Putamen (tissue), 1 donor: ENCODE results near the gene TMPRSS12.
"Not testable (repeated sequence)": the region's sequence is repeated elsewhere in the genome, so short reads cannot be mapped to it uniquely, and the experiment has no call there.

Source experiments
- DNase-seq: peaks from one replicate; pipeline ENCODE4 v3.0.0-alpha.2; 2016; ENCODE audit warnings: low spot score

TMPRSS12 gene

DNA sequence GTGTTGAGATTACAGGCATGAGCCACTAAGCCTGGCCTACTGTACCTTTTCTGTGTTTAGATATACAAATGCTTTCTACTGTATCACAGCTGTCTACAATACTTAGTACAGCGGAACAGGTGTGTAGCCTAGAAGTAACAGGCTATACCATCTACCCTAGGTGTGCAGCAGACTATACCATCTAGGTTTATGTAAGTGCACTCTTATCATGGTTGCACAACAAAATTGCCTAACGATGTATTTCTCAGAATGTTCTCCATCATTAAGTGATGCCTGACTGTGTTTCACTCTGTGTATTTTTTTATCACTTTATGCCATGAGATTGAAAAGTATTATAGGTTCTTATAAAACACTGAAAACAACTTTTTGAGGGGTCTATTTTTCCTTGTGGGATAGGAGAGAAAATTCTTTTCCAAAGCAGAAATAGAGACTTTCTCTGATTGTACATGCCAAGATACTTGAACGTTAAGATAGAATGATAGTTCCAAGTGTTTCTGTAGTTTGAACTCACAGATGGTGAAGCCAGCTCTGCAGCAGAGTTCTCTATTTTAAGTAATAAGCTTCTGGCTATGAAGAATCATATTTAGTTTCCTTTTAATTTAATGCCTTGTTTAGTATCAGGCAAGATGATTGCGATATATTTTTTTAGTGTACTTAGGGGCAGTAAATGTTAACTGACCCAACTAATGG, 17.0 kb downstream of the TMPRSS12 start:
- no peak for DNase-seq

- no peak for DNase-seq
Observed at GRCh38 chr12:50862316-50862715, 19.6 kb downstream of the TMPRSS12 start.

DNA sequence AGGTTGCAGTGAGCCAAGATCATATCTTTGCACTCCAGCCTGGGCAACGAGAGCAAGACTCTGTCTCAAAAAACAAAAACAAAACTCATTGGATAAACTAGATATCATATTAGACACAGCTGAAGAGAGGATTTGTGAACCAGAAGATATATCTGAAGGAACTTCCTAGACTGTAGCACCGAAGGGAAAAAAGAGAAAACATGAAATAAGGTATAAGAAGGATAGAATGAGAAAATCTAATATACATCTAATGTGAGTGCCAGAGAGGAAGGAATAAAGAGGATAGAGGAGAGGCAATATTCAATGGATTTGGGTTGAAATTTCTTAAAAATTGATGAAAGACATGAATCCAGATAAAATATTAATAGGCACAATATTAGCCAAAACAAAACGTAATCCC, 22.5 kb downstream of the TMPRSS12 start:
- DNase-seq = no peak

GRCh38 chr12:50868881-50869280, 26.2 kb downstream of the TMPRSS12 start:
- not testable (repeated sequence) for DNase-seq

DNA sequence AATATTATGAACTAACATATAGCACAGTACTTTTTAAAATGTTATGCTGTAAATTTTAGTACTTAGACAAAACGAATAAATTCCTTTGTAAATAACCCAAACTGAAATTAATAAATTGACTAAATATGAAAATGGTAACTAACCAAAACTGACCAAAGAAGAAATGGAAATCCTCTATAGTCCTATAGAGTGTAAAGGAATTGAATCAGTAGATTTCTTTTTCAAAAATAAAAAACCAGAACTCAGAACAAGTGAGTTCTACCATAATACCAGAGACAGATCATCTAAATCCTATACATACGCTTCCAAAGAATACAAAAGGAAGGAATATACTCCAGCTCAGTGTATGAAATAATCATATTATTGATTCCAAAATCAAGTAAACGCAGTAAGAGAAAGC, 39.8 kb downstream of the TMPRSS12 start:
- no peak for DNase-seq

- DNase-seq = no peak
Observed at GRCh38 chr12:50887191-50887590, 44.5 kb downstream of the TMPRSS12 start.

- no peak for DNase-seq
Observed at GRCh38 chr12:50888666-50889065, 45.9 kb downstream of the TMPRSS12 start.

DNA sequence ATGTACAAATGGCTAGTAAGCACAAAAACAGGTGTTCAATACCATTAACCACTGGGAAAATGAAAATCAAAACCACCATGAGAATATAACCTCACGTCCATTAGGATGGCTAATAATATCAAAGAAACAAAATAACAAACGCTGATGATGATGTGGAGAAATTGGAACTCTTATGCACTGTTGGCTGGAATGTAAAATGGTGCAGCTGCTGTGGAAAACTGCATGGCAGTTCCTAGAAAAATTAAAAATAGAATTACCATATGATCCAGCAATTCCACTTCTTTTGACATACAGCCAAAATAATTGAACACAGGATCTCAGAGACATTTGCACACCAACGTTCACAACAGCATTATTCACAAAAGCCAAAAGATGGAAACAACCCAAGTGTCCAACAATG, 51.5 kb downstream of the TMPRSS12 start:
- DNase-seq = no peak

GRCh38 chr12:50901685-50902113, 59.0 kb downstream of the TMPRSS12 start:
- DNase-seq = no peak

DNA sequence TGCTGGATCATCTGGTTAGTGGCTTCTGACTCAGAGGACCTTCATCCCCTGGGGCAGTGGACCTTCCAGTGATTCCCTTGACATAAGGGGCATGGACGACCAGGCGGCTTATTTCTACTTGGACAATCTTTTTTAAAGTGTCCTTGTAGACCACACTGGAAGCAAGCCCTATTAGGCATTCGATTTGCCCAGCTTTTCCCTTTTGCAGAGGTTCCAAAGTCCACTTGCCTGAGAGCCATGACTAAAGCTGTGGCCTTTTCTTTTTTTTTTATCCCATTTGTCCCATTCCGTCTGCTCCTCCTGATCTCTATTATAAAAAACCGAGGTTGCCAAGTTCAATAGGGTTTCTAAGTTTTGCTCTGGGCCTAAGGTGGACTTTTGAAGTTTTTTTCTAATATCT, 65.8 kb downstream of the TMPRSS12 start:
- not testable (repeated sequence) for DNase-seq

GRCh38 chr12:50912361-50912760, 69.6 kb downstream of the TMPRSS12 start:
- DNase-seq = not testable (repeated sequence)

- DNase-seq = no peak
Observed at GRCh38 chr12:50913224-50913623, 70.5 kb downstream of the TMPRSS12 start.

GRCh38 chr12:50914872-50915484, 72.3 kb downstream of the TMPRSS12 start:
- DNase-seq = no peak

- no peak for DNase-seq
Observed at GRCh38 chr12:50916292-50916691, 73.6 kb downstream of the TMPRSS12 start.

DNA sequence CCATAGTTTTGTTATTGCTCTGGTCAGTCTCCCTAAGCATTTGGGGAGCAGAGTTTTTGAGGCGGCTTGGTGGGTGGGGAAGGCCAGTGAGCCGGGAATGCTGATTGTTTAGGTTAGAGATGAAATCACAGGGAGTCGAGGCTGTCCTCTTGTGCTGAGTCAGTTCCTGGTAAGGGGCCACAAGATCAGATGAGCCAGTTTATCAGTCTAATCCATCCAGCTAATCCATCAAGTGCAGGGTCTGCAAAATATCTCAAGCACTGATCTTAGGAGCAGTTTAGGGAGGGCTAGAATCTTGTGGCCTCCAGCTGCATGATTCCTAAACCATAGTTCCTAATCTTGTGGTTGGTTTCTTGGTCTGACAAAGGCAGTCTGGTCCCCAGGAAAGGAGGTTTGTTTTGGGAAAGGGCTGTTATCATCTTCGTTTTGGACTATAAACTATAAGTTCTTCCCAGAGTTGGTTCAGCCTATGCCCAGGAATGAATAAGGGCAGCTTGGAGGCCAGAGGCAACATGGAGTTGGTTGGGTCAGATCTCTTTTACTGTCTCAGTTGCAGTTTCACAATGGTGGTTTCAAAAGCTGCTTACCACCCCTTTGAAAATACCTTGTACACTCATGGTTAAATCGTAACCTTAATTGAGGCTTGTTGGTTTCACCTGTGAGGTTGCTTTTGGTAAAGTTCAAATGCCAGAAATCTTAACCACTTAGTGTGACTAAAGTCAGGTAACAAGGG, 76.0 kb downstream of the TMPRSS12 start:
- no peak for DNase-seq

DNA sequence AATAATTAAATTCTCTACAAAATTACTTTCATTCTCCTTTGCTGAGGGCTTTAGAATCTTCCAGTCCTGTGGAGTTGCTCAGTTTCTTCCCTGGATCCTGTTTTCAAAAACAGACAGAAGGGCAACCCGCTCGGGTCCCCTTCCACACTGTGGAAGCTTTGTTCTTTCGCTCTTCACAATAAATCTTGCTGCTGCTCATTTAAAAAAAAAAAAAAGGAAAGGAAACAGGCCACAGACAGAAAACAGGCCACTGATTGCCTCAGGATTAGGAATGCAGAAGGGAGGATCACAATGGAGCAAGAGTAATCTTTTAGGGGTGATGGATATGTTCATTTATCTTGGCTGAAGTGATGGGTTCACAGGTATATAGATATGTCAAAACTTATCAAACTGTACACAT, 80.1 kb downstream of the TMPRSS12 start:
- DNase-seq = no peak

DNA sequence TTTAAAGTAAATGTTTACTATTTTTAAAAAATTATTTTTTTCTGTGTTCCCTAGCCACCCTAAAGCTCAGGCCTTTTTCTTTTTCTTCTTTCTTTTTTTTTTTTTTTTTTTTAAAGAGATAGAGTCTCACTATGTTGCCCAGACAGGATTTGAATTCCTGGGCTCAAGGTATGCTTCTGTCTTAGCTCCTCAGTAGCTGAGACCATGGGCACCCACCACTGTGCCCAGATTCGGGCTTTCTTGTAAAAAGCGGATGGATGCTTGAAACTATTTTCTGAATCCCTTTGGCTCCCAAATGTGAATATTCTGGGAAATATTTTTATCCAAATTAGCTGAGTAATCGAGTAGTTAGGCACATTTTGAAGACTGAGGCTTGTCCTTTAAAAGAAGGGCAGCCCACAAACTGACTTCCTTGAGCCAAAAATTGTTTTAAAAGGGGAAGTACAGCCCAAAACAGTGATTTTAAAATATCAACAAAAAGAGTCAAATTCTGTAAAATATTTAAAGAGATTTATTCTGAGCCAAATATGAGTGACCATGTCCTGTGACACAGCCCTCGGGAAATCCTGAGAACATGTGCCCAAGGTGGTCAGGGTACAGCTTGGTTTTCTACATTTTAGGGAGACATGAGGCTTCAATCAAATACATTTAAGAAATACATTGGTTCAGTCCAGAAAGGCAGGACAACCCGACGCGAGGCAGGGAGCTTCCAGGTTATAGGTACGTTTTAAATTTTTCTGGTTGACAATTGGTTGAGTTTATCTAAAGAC, 80.8 kb downstream of the TMPRSS12 start:
- DNase-seq = no peak

DNA sequence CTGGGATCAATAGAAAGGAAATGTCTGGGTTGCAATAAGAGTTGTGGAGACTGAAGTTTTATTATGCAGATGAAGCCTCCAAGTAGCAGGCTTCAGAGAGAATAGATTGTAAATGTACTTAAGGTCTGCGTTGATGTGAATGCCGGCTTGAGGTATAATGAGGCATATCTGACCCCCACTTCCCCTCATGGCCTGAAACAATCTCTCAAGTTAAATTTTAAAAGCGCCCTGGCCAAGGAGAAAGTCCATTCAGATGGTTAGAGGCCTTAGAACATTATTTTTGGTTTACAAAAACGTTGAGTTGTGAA, 81.4 kb downstream of the TMPRSS12 start:
- no peak for DNase-seq

DNA sequence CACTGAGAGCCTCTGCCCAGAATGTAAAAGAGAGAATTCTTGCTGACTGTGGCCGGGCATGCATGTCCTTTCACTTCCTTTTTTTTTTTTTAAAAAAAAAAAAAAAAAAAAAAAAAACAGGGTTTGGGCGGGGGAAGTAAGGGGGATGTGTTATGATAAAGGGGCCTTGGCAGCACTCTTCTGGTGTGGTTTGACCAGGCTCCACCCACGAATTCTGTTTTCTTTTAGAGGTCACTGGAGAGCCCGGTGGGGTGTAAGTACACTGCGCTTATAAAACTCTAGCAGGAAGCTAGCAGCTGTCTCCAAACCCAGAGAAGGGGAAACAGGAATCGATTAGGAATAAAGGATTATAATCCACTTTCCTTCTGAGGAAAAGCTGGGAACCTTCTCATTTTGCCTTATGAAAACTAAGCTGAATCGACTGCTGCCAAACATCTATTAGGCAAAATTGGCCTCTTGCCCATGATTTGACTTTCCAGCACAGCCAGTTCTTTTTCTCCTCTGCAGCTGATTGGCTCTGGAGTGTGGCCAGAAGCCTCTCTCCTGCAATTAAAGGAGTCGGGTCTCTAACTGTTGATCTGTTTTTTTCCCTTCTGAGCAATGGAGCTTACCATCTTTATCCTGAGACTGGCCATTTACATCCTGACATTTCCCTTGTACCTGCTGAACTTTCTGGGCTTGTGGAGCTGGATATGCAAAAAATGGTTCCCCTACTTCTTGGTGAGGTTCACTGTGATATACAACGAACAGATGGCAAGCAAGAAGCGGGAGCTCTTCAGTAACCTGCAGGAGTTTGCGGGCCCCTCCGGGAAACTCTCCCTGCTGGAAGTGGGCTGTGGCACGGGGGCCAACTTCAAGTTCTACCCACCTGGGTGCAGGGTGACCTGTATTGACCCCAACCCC, 82.0 kb downstream of the TMPRSS12 start:
- DNase-seq = peak; percentile 91

- DNase-seq = no peak
Observed at GRCh38 chr12:50925342-50925651, 82.6 kb downstream of the TMPRSS12 start.

DNA sequence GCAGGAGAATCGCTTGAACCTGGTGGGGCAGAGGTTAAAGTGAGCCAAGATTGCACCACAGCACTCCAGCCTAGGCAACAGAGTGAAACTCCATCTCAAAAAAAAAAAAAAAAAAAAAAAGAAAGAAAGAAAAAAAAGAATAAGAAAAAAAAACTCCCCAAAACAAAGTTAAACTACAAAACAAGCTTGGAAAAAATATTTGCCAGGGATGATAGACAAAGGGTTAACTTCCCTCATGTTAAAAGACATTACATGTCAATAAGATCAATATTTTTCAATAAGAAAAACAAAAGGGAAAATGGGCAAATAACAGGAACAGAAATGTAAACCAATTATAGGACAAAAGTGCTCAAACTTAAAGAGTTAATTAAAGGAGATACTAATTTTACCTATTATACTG, 83.2 kb downstream of the TMPRSS12 start:
- no peak for DNase-seq

DNA sequence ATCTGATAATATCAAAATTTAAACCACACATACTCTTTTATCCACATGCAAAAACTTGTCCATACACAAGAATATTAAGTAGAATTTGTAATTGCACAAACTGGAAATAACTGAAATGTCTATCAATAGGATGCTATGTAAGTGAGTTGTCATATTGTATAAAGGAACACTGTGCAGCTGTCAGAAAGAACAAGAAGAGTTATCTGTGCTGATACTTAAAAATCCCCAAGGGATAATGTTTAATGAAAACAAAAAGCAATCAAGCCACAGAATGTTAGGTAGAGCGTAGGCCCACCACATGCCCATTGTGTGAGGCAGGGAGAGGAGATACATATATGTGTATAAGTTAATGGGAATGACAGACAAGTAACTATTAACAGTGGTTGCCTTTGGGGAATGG, 83.7 kb downstream of the TMPRSS12 start:
- no peak for DNase-seq
